DMS153 treated with DMSO at 0.1 percent for 48 hours (cell line): ENCODE data around the gene RESF1.
A peak's percentile ranks its signal among the peaks of the same experiment; 100 is the strongest.
"Not testable (repeated sequence)": the region's sequence is repeated elsewhere in the genome, so short reads cannot be mapped to it uniquely, and the experiment has no call there.

Source experiments
- DNase-seq: peaks from one replicate; lab custom pipeline; 2025; ENCODE audit not compliant: unreplicated experiment; lab: John Stamatoyannopoulos, UW

Gene RESF1

DNA sequence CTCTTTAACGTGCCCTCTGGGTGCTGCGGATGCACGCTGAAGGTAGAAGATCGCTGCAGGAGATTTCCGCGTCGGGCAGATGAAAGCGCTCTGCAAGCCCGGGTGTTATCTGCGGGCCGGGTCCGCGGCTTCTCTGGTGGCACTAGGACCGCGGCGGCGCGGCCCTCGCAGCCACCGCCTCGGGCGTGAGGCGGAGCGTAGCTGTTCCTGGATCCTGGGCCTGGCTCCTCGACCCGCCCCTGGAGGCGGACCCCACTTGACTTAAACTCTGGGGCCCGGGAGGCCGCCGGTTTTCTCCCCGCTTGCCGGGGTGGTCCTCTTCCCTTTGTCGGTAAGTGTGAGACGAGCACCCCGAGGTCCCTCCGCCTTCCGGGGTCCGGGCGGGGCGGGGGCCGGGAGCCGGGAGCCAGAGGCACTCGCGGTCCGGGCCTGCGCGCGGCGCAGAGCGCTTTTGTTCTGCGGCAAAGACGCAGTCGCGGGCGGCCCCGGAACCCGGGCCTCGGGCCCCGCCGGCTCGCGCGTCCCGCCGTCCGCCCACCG is at the start of gene RESF1:
Gene RESF1 (plus strand): TSS at position 255 of the 540 bp plus-strand sequence. CDS start 21,541 bp downstream, outside the sequence.
- peak; percentile 81 for DNase-seq

DNA sequence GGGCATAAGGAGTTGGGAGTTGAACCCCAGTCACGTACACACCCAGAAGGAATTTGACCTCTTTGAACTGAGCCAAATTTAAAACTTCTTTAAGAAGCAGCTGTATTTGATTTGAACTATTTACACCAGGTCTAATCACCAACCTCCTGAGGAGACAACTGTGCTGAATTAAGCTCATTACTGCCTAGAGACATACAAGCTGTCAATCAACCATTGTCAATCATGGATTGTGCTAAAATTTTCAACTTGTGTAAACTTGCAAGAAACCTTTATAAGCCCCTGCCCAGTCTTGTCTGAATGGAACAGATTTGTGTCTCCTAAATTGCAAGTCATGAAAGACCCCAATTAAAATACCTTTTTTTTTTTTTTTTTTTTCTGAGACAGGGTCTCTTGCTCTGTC is 44.3 kb upstream of the RESF1 start:
- no peak for DNase-seq

DNA sequence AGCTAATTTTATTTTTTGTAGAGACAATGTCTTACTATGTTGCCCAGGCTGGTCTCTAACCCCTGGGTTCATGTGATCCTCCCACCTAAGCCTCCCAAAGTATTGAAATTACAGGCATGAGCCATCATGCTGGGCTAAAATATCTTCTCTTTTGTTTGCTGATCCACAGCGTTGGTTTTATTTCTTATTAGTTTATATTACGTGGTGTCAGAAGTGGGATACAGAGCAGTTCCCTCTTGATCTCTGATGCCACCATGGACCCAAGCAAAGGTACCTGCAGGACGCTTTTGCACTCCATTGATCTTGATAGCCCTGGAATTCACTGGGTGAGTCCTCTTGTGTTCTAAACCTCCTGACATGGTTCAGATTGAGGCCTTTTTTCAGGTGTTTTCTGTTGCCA is 43.8 kb upstream of the RESF1 start:
- no peak for DNase-seq

GRCh38 chr12:31922341-31923062 is 36.7 kb upstream of the RESF1 start:
- DNase-seq, result no peak

DNA sequence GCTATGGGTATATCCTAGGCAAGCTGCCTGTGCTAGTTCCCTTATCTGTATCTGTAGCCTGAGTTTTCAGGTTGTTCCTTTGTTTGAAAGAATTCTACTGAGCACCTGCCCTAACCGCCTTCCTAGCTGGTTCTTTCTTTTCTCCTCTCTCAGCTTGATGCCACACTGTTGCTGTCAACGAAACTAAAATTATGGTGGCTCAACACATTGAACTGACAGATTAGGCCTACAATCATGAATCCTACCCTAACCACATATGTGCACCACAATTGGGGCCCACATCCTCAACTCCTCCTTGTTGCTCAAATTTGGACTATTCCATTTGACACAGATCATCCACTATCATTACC is 36.2 kb upstream of the RESF1 start:
- no peak for DNase-seq

- no peak for DNase-seq
Observed at GRCh38 chr12:31928246-31929026, 30.8 kb upstream of the RESF1 start.

- no peak for DNase-seq
Observed at GRCh38 chr12:31929027-31929526, 30.1 kb upstream of the RESF1 start.

GRCh38 chr12:31931796-31932715 is 27.2 kb upstream of the RESF1 start:
- no peak for DNase-seq

- DNase-seq, result no peak
Observed at GRCh38 chr12:31944299-31944698, 14.9 kb upstream of the RESF1 start.

DNA sequence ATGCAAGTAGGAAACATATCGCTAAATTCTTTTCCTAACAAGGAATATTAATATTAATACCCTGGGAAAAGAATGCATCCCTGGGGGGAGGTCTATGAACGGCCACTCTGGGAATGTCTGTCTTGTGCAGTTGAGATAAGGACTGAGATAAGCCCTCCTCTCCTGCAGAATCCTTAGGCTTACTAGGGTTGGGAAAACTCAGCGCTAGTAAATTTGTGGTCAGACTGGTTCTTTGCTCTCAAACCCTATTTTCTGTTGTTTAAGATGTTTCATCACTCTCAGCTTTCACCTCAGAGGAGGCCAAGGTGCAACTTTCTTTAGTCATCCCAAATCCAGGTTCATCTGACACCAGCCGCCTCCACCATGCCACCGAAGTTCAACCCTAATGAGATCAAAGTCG is 11.2 kb upstream of the RESF1 start:
- DNase-seq, result no peak

GRCh38 chr12:31948697-31949359 is 10.4 kb upstream of the RESF1 start:
- not testable (repeated sequence) for DNase-seq

DNA sequence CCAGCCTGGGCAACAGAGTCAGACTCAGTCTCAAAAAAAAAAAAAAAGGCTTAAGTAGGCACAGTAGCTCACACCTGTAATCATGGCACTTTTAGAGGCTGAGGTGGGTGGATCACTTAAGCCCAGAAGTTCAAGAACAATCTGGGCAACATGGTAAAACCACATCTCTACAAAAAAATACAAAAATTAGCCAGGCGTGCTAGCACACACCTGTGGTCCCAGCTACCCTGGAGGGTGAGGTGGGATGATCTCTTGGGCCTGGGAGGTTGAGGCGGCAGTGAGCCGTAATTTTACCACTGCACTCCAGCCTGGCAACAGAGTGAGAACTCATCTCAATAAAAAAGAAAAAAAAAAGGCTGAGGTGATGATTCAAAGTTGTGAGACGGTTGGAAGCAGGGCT is 9.1 kb upstream of the RESF1 start:
- DNase-seq, result no peak

DNA sequence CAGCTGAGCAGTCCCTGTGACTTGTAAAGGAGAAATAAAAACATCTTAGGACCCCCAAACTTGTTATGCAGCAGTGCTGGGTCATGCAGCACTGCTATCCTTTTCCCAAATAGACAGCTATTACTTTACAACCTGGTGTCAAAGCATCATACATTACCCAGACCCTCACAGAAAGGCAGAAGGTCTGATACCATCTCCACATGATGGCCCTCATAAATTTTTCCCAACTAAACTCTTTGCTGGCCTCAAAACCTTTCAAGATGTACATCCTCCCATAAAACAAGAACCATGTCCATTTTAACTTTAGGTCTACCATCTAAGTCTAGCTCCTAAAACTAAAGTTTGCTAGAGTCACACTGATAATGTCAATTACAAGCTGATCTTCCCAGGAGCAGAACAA is 8.7 kb upstream of the RESF1 start:
- DNase-seq, result no peak

GRCh38 chr12:31951008-31951407 is 8.2 kb upstream of the RESF1 start:
- no peak for DNase-seq

DNA sequence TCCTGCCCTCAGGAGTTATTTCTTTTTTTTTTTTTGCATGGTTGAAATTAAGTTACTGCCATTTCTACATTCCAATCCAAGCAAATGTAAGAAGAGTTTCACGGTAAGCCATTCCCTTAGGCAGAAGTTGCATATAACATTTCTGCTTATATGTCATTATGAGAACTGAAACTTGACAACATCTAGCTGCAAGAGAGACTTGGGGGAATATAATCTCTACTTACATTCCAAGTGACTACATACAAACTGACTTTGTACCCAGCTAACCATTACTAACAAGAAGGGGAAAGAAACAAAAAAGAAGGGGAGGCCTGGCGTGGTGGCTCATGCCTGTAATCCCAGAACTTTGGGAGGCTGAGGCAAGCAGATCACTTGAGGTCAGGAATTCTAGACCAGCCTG is 7.3 kb upstream of the RESF1 start:
- no peak for DNase-seq

DNA sequence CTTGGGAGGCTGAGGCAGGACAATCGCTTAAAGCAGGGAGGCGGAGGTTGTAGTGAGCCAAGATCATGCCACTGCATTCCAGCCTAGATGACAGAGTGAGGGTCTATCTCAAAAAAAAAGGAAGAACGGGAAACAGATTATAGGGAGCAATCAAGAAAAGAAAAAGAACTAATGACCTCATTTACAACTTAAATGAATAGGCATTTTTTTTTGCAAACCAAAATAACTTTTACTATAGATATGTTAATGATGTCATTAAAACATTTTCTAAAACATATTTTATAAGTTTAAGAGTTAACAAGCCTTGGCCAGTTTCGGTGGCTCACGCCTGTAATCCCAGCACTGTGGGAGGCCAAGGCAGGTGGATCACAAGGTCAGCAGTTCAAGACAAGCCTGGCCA is 6.8 kb upstream of the RESF1 start:
- DNase-seq, result no peak

DNA sequence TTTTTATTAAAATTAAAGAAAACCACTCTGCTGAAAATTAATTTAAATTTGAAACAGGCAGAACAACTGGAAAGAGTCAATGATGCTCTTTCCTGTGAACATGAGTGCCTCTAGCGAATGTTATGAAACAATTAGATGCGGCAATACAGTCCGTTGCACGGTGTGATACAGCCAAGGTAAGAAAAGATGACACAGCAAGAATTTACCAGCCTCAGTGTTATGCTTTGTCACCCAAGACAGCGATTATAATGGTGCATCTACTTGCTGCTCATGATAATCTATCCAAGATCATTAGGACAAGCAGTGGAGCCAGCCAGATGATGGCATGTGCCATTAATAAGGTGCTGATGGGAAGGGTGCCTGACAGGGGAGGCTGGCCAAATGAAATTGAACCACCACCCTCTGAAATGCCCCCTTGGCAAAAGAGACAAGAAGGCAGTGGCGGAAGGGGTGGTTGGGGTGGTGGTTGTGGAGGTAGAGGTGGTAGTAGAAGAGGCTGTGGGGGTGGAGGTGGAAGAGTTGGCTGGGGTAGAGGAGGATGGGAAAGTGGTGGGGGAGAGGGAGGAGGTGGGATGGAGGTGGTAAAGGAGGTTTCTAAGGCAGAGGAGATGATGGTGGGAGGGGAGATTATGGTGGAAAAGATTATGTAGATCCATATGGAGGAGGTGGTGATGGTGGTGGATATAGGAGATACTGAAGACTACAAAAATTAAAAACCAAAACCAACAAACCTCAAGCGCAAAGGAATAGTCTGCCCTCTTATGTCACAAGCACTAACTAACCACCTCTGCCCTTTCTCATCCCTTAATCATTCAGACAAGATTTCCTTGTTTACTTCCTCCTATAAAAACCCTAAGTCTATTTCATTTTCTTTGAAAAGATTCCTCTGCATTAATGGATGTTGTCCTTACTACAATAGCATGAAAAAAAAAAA is 4.0 kb upstream of the RESF1 start:
- DNase-seq, result no peak

- DNase-seq, result no peak
Observed at GRCh38 chr12:31958569-31959160, 550 bp upstream of the RESF1 start.
